A549 (cell line): ENCODE results near the gene ATP5F1E. TPM values are rescaled to one million over a fixed set of nuclear protein-coding genes. Genes with fewer than 3 reads are reported as not detected.

Experiments used
- ATAC-seq, 2 experiments: fragments of 200-7000 bp in 1 of 2; fragments of >200 bp in 1 of 2; cut with Nextera tagmentation in 1 of 2; cut with Tn5 transposase in 1 of 2; 3 replicates each; pipeline versions ENCODE4 v1.8.0 to v1.9.1; 2018 to 2020; ENCODE audit warnings: mild to moderate bottlenecking in 1 of 2, moderate library complexity in 1 of 2
- CTCF ChIA-PET: fragments of 300-600 bp; sonication (Branson Sonifier 250); formaldehyde crosslinking; extraction: SDS; loops from one replicate; lab custom pipeline; 2021; ENCODE audit warnings: antibody characterized with exemption, inconsistent platforms; lab: Yijun Ruan, JAX
- POLR2A ChIA-PET: fragments of 350-600 bp; formaldehyde crosslinking; extraction: SDS; loops from one replicate; lab custom pipeline; 2021; ENCODE audit warnings: antibody characterized with exemption, inconsistent platforms; lab: Yijun Ruan, JAX
- DNase-seq, 2 experiments: peaks; one replicate each; pipeline versions ENCODE4 v3.0.0 to v3.0.0-alpha.2; 2011 to 2016; ENCODE audit warnings: low read depth in 1 of 2, low spot score in 1 of 2
- FAIRE-seq: peaks from 2 replicates; lab custom pipeline; 2011; peaks lifted over from hg19 to GRCh38; lab: Jason Lieb, UNC
- H3K27ac ChIP-seq, 2 experiments: fragments of >200 bp; sonication (Bioruptor Twin); formaldehyde crosslinking; 3 replicates each; pipeline ENCODE4 v1.5.1; 2016 to 2017
- H3K4me1 ChIP-seq: fragments of >200 bp; sonication (Bioruptor Twin); formaldehyde crosslinking; 3 replicates; pipeline ENCODE4 v1.6.1; 2016
- H3K4me2 ChIP-seq: fragments of >200 bp; sonication (Bioruptor Twin); formaldehyde crosslinking; 3 replicates; pipeline ENCODE4 v1.6.1; 2016
- H3K4me3 ChIP-seq: fragments of >200 bp; sonication (Bioruptor Twin); formaldehyde crosslinking; 3 replicates; pipeline ENCODE4 v1.5.1; 2016
- H3K9me3 ChIP-seq: fragments of >200 bp; sonication (Bioruptor Twin); formaldehyde crosslinking; 3 replicates; pipeline ENCODE4 v1.6.1; 2016
- BHLHE40 ChIP-seq: IDR thresholded peaks from 2 replicates; pipeline ENCODE4 v1.6.1; 2012; ENCODE audit warnings: low read depth, low read length, inconsistent platforms
- HDAC2 ChIP-seq: fragments of 200-600 bp; sonication (generic); IDR thresholded peaks from 2 replicates; pipeline ENCODE4 v1.6.1; 2016
- HEYL ChIP-seq: fragments of 250-450 bp; sonication (Bioruptor Pico); IDR thresholded peaks from 2 replicates; pipeline ENCODE4 v1.8.0; 2021; ENCODE audit warnings: mild to moderate bottlenecking, moderate library complexity
- HOXA7 ChIP-seq: fragments of 250-450 bp; sonication (Bioruptor Pico); IDR thresholded peaks from 2 replicates; pipeline ENCODE4 v1.5.0; 2020; ENCODE audit warnings: mild to moderate bottlenecking, moderate library complexity
- HOXB13 ChIP-seq: fragments of 250-450 bp; sonication (Bioruptor Pico); IDR thresholded peaks from 2 replicates; pipeline ENCODE4 v1.5.0; 2020; ENCODE audit warnings: low read depth, mild to moderate bottlenecking, moderate library complexity
- JUN ChIP-seq, 2 experiments: fragments of >200 bp; sonication (Bioruptor Twin); formaldehyde crosslinking; IDR thresholded peaks; 2 replicates in 1 of 2; 3 replicates in 1 of 2; pipeline ENCODE4 v1.6.1; 2016 to 2017
- JUNB ChIP-seq: fragments of >200 bp; sonication (Bioruptor Twin); formaldehyde crosslinking; IDR thresholded peaks from 2 replicates; pipeline ENCODE4 v1.6.1; 2016
- KDM1A ChIP-seq: fragments of 200-600 bp; sonication (generic); IDR thresholded peaks from 2 replicates; pipeline ENCODE4 v1.6.1; 2016; ENCODE audit warnings: low read depth, mild to moderate bottlenecking
- KDM5A ChIP-seq: fragments of 200-600 bp; sonication (generic); IDR thresholded peaks from 2 replicates; pipeline ENCODE4 v1.6.1; 2016; ENCODE audit warnings: antibody characterized with exemption, mild to moderate bottlenecking
- MAFK ChIP-seq: fragments of 450-650 bp; IDR thresholded peaks from 2 replicates; pipeline ENCODE4 v1.6.1; 2014; ENCODE audit not compliant: partially characterized antibody
- MAZ ChIP-seq: fragments of 150-350 bp; IDR thresholded peaks from 2 replicates; pipeline ENCODE4 v1.6.1; 2014; ENCODE audit warnings: antibody characterized with exemption, low read depth, low read length, borderline replicate concordance
- MYC ChIP-seq: IDR thresholded peaks from 2 replicates; pipeline ENCODE4 v1.6.1; 2012; ENCODE audit warnings: mild to moderate bottlenecking, inconsistent platforms, low read length, improper control_type of control experiment, borderline replicate concordance
- TFCP2L1 ChIP-seq: fragments of 250-450 bp; sonication (Bioruptor Pico); IDR thresholded peaks from 2 replicates; pipeline ENCODE4 v1.5.0; 2021; ENCODE audit warnings: mild to moderate bottlenecking
- ZC3H11A ChIP-seq: fragments of 450-650 bp; IDR thresholded peaks from 2 replicates; pipeline ENCODE4 v1.6.1; 2014; ENCODE audit warnings: antibody characterized with exemption, mild to moderate bottlenecking
- ZNF302 ChIP-seq: fragments of 250-450 bp; sonication (Bioruptor Pico); IDR thresholded peaks from 2 replicates; pipeline ENCODE4 v1.9.0; 2021; ENCODE audit warnings: inconsistent platforms, mild to moderate bottlenecking, moderate library complexity
- ZSCAN20 ChIP-seq: fragments of 250-450 bp; sonication (Bioruptor Pico); IDR thresholded peaks from 2 replicates; pipeline ENCODE4 v1.8.0; 2022; ENCODE audit warnings: mild to moderate bottlenecking, moderate library complexity
- WGBS: methylation state at CpG from one replicate; pipeline ENCODE4 v1.1.6; 2017; ENCODE audit errors: missing lambda C conversion rate; 5-methylcytosine and 5-hydroxymethylcytosine counted together
- polyA plus RNA-seq, 4 experiments: library from polyadenylated mRNA; depleted of rRNA in 3 of 4; stranded (reverse); fragments of >200 nt; fragmentation: RNase III in 1 of 4; extraction: RNeasy Plus Mini Kit Qiagen cat#74134 plus additional on column Dnase treatment in 1 of 4; gene quantifications; 2 replicates in 3 of 4; 3 replicates in 1 of 4; pipeline ENCODE4 v1.2.3, GENCODE V29; 2011 to 2017
- TF ChIP-seq, protein P1 (sequence below): fragments of 450-650 bp; IDR thresholded peaks from 2 replicates; pipeline ENCODE4 v1.6.1; 2014; ENCODE audit warnings: antibody characterized with exemption
- TF ChIP-seq, protein P2 (sequence below): IDR thresholded peaks from 2 replicates; pipeline ENCODE4 v1.6.1; 2012
- TF ChIP-seq, protein P3 (sequence below): fragments of 150-350 bp; IDR thresholded peaks from 2 replicates; pipeline ENCODE4 v1.6.1; 2014; ENCODE audit warnings: low read depth, mild to moderate bottlenecking, low read length
- TF ChIP-seq, protein P4 (sequence below): IDR thresholded peaks from 2 replicates; pipeline ENCODE4 v1.6.1; 2012
- TF ChIP-seq, protein P5 (sequence below): IDR thresholded peaks from 2 replicates; pipeline ENCODE4 v1.6.1; 2012; ENCODE audit warnings: low read depth, borderline replicate concordance
- TF ChIP-seq, protein P6 (sequence below): fragments of 250-450 bp; sonication (Bioruptor Pico); IDR thresholded peaks from 2 replicates; pipeline ENCODE4 v1.5.0; 2021; ENCODE audit warnings: mild to moderate bottlenecking, moderate library complexity, borderline replicate concordance

ATP5F1E gene
- polyA plus RNA-seq, 2 of the 4 experiments (the other 2 are of a cell fraction) = 84.9 to 108 TPM

DNA sequence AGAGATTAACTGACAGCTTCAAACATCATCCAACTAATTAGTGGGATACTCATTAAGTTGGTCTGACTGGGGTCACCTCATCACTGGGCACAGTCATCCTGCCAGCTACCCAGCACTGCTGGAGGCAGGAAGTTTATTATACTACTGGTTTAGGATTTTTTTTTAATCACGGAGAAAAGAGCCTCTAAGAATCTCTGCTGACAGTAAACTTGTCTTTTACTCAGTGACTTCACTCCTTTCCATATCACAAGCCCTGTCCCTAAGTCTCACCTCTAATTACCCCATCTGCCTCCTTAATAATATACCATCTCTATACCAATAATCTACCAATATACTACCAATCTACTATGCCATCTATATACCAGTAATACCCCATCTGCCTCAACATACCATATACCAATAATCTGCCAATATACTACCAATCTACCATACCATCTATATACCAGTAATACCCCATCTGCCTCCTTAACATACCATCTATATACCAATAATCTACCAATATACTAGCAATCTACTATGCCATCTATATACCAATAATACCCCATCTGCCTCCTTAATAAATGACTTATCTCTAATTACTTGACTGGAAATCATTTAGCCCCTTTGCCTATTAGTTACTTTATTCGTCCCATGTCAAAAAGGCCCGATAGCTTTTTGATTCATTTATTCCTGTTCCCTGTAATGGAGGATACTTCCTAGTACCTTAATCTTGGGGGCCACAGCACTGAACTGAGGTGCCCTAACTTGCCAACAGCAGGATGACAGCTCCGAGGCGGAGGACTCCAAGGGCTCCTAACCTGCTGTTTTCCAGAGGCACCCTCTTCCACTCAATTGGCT lies 5.0 kb downstream of the ATP5F1E start:
- H3K4me1 ChIP-seq = peaks cover 30% of the 10 kb centered on the region
- no peak overlapping the region for H3K4me3 ChIP-seq
- no peaks in the 10 kb centered on the region for H3K9me3 ChIP-seq
- WGBS = 94% methylated on average over 5 of the region's 5 CpGs
- no peak for DNase-seq
- no peak overlapping the region for H3K4me2 ChIP-seq
- no peak overlapping the region for H3K27ac ChIP-seq
- TF ChIP-seq, protein P1, sequence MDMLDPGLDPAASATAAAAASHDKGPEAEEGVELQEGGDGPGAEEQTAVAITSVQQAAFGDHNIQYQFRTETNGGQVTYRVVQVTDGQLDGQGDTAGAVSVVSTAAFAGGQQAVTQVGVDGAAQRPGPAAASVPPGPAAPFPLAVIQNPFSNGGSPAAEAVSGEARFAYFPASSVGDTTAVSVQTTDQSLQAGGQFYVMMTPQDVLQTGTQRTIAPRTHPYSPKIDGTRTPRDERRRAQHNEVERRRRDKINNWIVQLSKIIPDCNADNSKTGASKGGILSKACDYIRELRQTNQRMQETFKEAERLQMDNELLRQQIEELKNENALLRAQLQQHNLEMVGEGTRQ = no peak
- TF ChIP-seq HOXB13 = no peak
- FAIRE-seq = no peak
- ChIA-PET CTCF (interaction anchor here (1.3 kb wide), 1 partner anchor 428 kb away, joined by 4 read pairs; no protein-coding TSS in a partner anchor), POLR2A (no interaction called here)
- no peak for ATAC-seq

DNA sequence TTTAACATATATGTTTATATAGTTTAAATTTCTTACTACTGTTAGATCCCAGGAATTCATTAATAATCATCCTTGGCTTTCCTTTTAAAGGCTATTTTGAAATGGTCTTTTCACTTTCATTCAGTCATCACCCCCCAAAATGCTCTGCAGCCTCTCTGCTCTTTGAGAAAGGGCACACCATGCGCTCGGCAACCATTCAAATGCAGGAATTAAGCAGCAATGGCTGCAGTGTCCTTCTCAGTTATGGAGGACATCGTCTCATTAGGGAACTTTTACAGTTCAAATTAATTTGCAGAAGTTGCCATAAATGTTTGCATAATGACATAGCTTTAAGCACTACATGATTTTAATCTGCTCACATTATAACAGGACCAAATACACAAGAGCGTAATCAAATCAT lies 6.6 kb downstream of the ATP5F1E start:
- Histone ChIP-seq H3K4me1 (peaks cover 24% of the 10 kb centered on the region), H3K9me3 (no peaks in the 10 kb centered on the region), H3K4me3 (no peak overlapping the region), H3K27ac (no peak overlapping the region), H3K4me2 (no peak overlapping the region)
- TF ChIP-seq, protein P2, sequence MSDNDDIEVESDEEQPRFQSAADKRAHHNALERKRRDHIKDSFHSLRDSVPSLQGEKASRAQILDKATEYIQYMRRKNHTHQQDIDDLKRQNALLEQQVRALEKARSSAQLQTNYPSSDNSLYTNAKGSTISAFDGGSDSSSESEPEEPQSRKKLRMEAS = no peak
- TF ChIP-seq MAZ (no peak), MYC (no peak), HOXB13 (no peak), ZSCAN20 (CRISPR knock-in tag) (no peak), KDM5A (no peak), TFCP2L1 (CRISPR knock-in tag) (no peak)
- TF ChIP-seq, protein P3, sequence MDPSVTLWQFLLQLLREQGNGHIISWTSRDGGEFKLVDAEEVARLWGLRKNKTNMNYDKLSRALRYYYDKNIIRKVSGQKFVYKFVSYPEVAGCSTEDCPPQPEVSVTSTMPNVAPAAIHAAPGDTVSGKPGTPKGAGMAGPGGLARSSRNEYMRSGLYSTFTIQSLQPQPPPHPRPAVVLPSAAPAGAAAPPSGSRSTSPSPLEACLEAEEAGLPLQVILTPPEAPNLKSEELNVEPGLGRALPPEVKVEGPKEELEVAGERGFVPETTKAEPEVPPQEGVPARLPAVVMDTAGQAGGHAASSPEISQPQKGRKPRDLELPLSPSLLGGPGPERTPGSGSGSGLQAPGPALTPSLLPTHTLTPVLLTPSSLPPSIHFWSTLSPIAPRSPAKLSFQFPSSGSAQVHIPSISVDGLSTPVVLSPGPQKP = no peak
- TF ChIP-seq, protein P4, sequence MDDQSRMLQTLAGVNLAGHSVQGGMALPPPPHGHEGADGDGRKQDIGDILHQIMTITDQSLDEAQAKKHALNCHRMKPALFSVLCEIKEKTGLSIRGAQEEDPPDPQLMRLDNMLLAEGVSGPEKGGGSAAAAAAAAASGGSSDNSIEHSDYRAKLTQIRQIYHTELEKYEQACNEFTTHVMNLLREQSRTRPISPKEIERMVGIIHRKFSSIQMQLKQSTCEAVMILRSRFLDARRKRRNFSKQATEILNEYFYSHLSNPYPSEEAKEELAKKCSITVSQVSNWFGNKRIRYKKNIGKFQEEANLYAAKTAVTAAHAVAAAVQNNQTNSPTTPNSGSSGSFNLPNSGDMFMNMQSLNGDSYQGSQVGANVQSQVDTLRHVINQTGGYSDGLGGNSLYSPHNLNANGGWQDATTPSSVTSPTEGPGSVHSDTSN = no peak
- ChIA-PET CTCF (interaction anchor here (1.3 kb wide), 1 partner anchor 430 kb away, joined by 3 read pairs; no protein-coding TSS in a partner anchor), POLR2A (no interaction called here)
- 90% methylated on average over 4 of the region's 4 CpGs for WGBS
- FAIRE-seq (no peak), DNase-seq (no peak), ATAC-seq (no peak)

DNA sequence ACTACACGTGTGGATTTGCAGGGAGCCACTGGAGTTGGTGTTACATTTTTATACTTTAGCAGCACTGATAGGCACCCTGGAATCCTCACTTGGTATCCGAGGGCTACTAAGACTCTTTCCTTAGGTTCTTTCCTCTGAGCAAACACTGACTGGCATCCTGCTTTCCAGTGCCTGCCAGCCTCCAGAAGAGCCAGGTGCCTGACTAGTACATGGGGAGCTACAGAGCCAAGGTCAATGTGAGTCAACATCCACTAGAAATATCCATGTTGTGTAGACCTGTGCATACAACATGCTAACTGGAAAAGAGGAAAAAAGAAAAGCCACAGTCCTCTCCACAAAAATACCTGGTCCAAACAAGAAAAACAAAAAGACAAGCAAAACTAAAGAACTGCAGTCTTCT lies 7.0 kb downstream of the ATP5F1E start:
- no peak for FAIRE-seq
- ChIA-PET POLR2A (no interaction called here), CTCF (interaction anchor here (1.2 to 1.3 kb wide), 2 partner anchors 7 to 430 kb away, joined by 3 read pairs; partner anchors contain the start of gene ATP5F1E)
- ATAC-seq = no peak
- Histone ChIP-seq H3K9me3 (no peaks in the 10 kb centered on the region), H3K27ac (no peak overlapping the region), H3K4me2 (no peak overlapping the region), H3K4me1 (peaks cover 20% of the 10 kb centered on the region), H3K4me3 (no peak overlapping the region)
- TF ChIP-seq, protein P1 = no peak
- 81% methylated on average over 2 of the region's 2 CpGs for WGBS
- no peak for DNase-seq

DNA sequence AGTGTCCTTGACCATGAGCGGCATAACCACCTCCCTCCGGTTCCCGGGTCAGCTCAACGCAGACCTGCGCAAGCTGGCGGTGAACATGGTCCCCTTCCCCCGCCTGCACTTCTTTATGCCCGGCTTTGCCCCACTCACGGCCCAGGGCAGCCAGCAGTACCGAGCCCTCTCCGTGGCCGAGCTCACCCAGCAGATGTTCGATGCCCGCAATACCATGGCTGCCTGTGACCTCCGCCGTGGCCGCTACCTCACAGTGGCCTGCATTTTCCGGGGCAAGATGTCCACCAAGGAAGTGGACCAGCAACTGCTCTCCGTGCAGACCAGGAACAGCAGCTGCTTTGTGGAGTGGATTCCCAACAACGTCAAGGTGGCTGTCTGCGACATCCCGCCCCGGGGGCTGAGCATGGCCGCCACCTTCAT lies 8.0 kb downstream of the ATP5F1E start:
- no peak for FAIRE-seq
- 92% methylated on average over 24 of the region's 24 CpGs for WGBS
- Histone ChIP-seq H3K9me3 (no peaks in the 10 kb centered on the region), H3K4me1 (peaks cover 11% of the 10 kb centered on the region), H3K4me3 (no peak overlapping the region), H3K4me2 (no peak overlapping the region), H3K27ac (no peak overlapping the region)
- POLR2A ChIA-PET = interaction anchor here (1.5 kb wide), 1 partner anchor 8 kb away, joined by 10 read pairs; the partner anchor contains the start of gene ATP5F1E
- DNase-seq = no peak
- ATAC-seq = no peak
- CTCF ChIA-PET = interaction anchor here (1.0 to 1.2 kb wide), 2 partner anchors 8 to 9 kb away, joined by 3 read pairs; partner anchors contain the start of gene ATP5F1E
- TF ChIP-seq MAFK (no peak), KDM1A (no peak), HOXA7 (no peak), ZNF302 (CRISPR knock-in tag) (no peak), MAZ (no peak), HDAC2 (no peak), KDM5A (no peak), HEYL (CRISPR knock-in tag) (no peak), ZC3H11A (no peak), JUN (IDR thresholded peaks at IDR 0.05) (no peak), BHLHE40 (no peak), JUNB (no peak)
- TF ChIP-seq, protein P5, sequence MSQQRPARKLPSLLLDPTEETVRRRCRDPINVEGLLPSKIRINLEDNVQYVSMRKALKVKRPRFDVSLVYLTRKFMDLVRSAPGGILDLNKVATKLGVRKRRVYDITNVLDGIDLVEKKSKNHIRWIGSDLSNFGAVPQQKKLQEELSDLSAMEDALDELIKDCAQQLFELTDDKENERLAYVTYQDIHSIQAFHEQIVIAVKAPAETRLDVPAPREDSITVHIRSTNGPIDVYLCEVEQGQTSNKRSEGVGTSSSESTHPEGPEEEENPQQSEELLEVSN = no peak
- TF ChIP-seq, protein P6, sequence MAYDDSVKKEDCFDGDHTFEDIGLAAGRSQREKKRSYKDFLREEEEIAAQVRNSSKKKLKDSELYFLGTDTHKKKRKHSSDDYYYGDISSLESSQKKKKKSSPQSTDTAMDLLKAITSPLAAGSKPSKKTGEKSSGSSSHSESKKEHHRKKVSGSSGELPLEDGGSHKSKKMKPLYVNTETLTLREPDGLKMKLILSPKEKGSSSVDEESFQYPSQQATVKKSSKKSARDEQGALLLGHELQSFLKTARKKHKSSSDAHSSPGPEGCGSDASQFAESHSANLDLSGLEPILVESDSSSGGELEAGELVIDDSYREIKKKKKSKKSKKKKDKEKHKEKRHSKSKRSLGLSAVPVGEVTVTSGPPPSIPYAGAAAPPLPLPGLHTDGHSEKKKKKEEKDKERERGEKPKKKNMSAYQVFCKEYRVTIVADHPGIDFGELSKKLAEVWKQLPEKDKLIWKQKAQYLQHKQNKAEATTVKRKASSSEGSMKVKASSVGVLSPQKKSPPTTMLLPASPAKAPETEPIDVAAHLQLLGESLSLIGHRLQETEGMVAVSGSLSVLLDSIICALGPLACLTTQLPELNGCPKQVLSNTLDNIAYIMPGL (CRISPR knock-in tag) = no peak
